Mesenchymal stem cell (in vitro differentiated cells and primary cell): Measurements from ENCODE around the gene TTC7B.
A peak's percentile ranks its signal among the peaks of the same experiment; 100 is the strongest.

Experiments
- DNase-seq: peaks from one replicate; pipeline ENCODE4 v3.0.0-alpha.2; 2013
- H2AFZ ChIP-seq: one replicate; pipeline ENCODE4 v1.6.1; 2013; ENCODE audit warnings: low read depth, mild to moderate bottlenecking, control low read depth, inconsistent platforms, low read length, moderate library complexity
- H2AK5ac ChIP-seq: 2 replicates; pipeline ENCODE4 v1.6.1; 2013; ENCODE audit warnings: low read length, moderate library complexity, mild to moderate bottlenecking, inconsistent platforms; ENCODE audit not compliant: severe bottlenecking
- H2BK120ac ChIP-seq: one replicate; pipeline ENCODE4 v1.6.1; 2013; ENCODE audit warnings: low read depth, mild to moderate bottlenecking, inconsistent platforms, low read length, moderate library complexity
- H2BK12ac ChIP-seq, 2 experiments: one replicate each; pipeline ENCODE4 v1.6.1; 2013; ENCODE audit warnings: inconsistent platforms in 2 of 2, low read length in 2 of 2, mild to moderate bottlenecking in 2 of 2, moderate library complexity in 2 of 2, control low read depth in 1 of 2
- H2BK15ac ChIP-seq: one replicate; pipeline ENCODE4 v1.6.1; 2013; ENCODE audit warnings: mild to moderate bottlenecking, low read depth, inconsistent platforms; ENCODE audit not compliant: poor library complexity, severe bottlenecking
- H2BK5ac ChIP-seq: 2 replicates; pipeline ENCODE4 v1.6.1; 2013; ENCODE audit warnings: low read depth, mild to moderate bottlenecking, low read length, control low read depth, inconsistent platforms; ENCODE audit not compliant: poor library complexity, severe bottlenecking
- H3K14ac ChIP-seq, 2 experiments: one replicate each; pipeline ENCODE4 v1.6.1; 2013; ENCODE audit warnings: inconsistent platforms in 2 of 2, low read length in 2 of 2, control low read depth in 1 of 2, mild to moderate bottlenecking in 1 of 2, moderate library complexity in 1 of 2
- H3K18ac ChIP-seq, 2 experiments: one replicate each; pipeline ENCODE4 v1.6.1; 2013; ENCODE audit warnings: inconsistent platforms in 2 of 2, low read length in 2 of 2, control low read depth in 1 of 2, low read depth in 1 of 2, mild to moderate bottlenecking in 1 of 2
- H3K23ac ChIP-seq, 2 experiments: one replicate each; pipeline ENCODE4 v1.6.1; 2013; ENCODE audit warnings: inconsistent platforms in 2 of 2, low read length in 2 of 2, mild to moderate bottlenecking in 2 of 2, moderate library complexity in 2 of 2, control low read depth in 1 of 2
- H3K27ac ChIP-seq: 2 replicates; pipeline ENCODE4 v1.5.1; 2013; ENCODE audit warnings: mild to moderate bottlenecking, moderate library complexity, low read length, control low read depth, inconsistent platforms; ENCODE audit not compliant: poor library complexity, severe bottlenecking
- H3K27me3 ChIP-seq, 2 experiments: 2 replicates each; pipeline versions ENCODE4 v1.6.1 to v1.7.0; 2013; ENCODE audit warnings: low read length in 2 of 2, mild to moderate bottlenecking in 2 of 2, moderate library complexity in 2 of 2, control low read depth in 1 of 2, inconsistent platforms in 1 of 2; ENCODE audit not compliant: control insufficient read depth in 1 of 2, insufficient read depth in 1 of 2
- H3K36me3 ChIP-seq, 2 experiments: 2 replicates each; pipeline versions ENCODE4 v1.6.1 to v1.7.0; 2013; ENCODE audit warnings: low read length in 2 of 2, control low read depth in 1 of 2, inconsistent platforms in 1 of 2, low read depth in 1 of 2, mild to moderate bottlenecking in 1 of 2; ENCODE audit not compliant: insufficient read depth in 2 of 2, control insufficient read depth in 1 of 2
- H3K4ac ChIP-seq, 2 experiments: one replicate each; pipeline ENCODE4 v1.6.1; 2013; ENCODE audit warnings: inconsistent platforms in 2 of 2, low read length in 2 of 2, mild to moderate bottlenecking in 2 of 2, moderate library complexity in 2 of 2, control low read depth in 1 of 2, low read depth in 1 of 2
- H3K4me1 ChIP-seq: 2 replicates; pipeline ENCODE4 v1.6.1; 2013; ENCODE audit warnings: low read depth, low read length, control low read depth; ENCODE audit not compliant: control insufficient read depth, insufficient read depth
- H3K4me2 ChIP-seq: 2 replicates; pipeline ENCODE4 v1.6.1; 2013; ENCODE audit warnings: low read length, mild to moderate bottlenecking, inconsistent platforms; ENCODE audit not compliant: poor library complexity, severe bottlenecking
- H3K4me3 ChIP-seq, 2 experiments: 2 replicates each; pipeline versions ENCODE4 v1.5.1 to v1.7.0; 2013; ENCODE audit warnings: low read length in 2 of 2, mild to moderate bottlenecking in 2 of 2, control low read depth in 1 of 2, low read depth in 1 of 2; ENCODE audit not compliant: insufficient read depth in 1 of 2
- H3K79me1 ChIP-seq: replicated peaks from 2 replicates; pipeline ENCODE4 v1.6.1; 2013; ENCODE audit warnings: mild to moderate bottlenecking, control low read depth, low read length, inconsistent platforms; ENCODE audit not compliant: poor library complexity, severe bottlenecking
- H3K9ac ChIP-seq: 2 replicates; pipeline ENCODE4 v1.7.0; 2013; ENCODE audit warnings: mild to moderate bottlenecking, low read length, moderate library complexity
- H3K9me3 ChIP-seq: 2 replicates; pipeline ENCODE4 v1.7.0; 2013; ENCODE audit warnings: mild to moderate bottlenecking, low read length; ENCODE audit not compliant: control insufficient read depth
- H4K8ac ChIP-seq: one replicate; pipeline ENCODE4 v1.6.1; 2013; ENCODE audit warnings: inconsistent platforms, mild to moderate bottlenecking, low read length, moderate library complexity
- H4K91ac ChIP-seq: one replicate; pipeline ENCODE4 v1.6.1; 2013; ENCODE audit warnings: mild to moderate bottlenecking, low read length, inconsistent platforms
- WGBS: methylation state at CpG from one replicate; pipeline ENCODE4 v1.1.7; 2013; ENCODE audit warnings: mixed read lengths; 5-methylcytosine and 5-hydroxymethylcytosine counted together

TTC7B gene

DNA sequence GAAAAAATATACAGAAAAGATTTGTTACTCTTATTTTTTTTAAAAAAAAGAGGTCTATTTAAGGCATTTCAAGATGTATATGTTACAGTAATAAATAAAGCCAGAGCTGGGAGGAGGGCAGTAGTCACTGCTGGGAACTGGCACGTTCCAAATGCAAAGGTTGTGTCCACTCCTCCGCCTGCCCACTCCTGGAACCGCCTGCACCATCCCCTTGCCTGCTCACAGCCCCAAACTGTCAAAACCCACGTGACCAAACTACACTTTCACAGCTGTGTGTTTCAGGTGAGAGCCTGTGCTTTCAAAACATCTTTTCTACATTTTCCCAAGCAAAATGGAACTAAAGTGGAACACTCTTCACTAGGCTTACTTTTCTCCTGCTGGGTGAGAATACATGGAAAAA is 160.4 kb downstream of the TTC7B start:
- Histone ChIP-seq H2BK120ac (no peak overlapping the region), H3K4me2 (no peak overlapping the region)

DNA sequence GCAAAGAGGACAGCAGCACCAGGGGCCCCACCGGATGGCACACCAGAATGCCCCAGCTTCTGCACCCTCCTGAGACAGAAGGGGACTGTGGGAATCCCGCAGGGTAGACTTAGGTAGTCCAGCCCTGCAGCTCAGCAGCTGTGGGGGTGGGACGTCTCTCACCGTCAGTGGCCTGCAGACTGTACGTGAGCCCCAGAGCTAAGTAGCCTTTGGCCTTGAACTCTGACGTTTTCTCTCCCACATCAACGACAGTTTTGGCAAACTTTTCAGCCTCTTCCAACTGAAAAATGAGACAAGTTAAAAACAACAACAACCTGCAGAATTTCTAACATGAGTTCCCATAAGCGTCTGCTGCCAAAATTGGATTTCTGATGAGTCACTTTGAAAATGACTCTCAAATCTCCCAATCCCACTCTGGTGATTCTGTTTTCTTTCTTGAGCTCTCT is 161.4 kb downstream of the TTC7B start:
- Histone ChIP-seq H3K79me1 (no peaks in the 10 kb centered on the region), H2BK15ac (no peak overlapping the region), H3K4me2 (no peak overlapping the region), H3K4me3 (no peak overlapping the region), H3K4me1 (peaks cover 5% of the 10 kb centered on the region), H2AFZ (no peak overlapping the region), H3K36me3 (peaks cover 20 to 60% of the 10 kb centered on the region in 2 experiments), H3K18ac (no peak overlapping the region), H4K8ac (no peak overlapping the region), H4K91ac (no peak overlapping the region), H3K27me3 (no peaks in the 10 kb centered on the region), H2BK120ac (no peak overlapping the region), H2BK5ac (no peak overlapping the region), H3K9ac (peak overlapping the region; percentile 10), H3K27ac (no peak overlapping the region), H3K14ac (no peak overlapping the region), H2BK12ac (no peak overlapping the region), H2AK5ac (no peak overlapping the region), H3K23ac (no peak overlapping the region), H3K4ac (no peak overlapping the region), H3K9me3 (no peaks in the 10 kb centered on the region)
- 91% methylated on average over 8 of the region's 8 CpGs for WGBS
- no peak for DNase-seq

More for the DNA sequence above, 160.4 kb downstream of the TTC7B start:
- H3K9me3 ChIP-seq, result no peaks in the 10 kb centered on the region
- no peak overlapping the region for H3K9ac ChIP-seq
- peaks cover 18 to 53% of the 10 kb centered on the region in 2 experiments for H3K36me3 ChIP-seq
- H3K14ac ChIP-seq, result no peak overlapping the region
- no peak overlapping the region for H3K18ac ChIP-seq
- no peak for DNase-seq
- H4K91ac ChIP-seq, result no peak overlapping the region
- no peak overlapping the region for H2BK15ac ChIP-seq
- no peak overlapping the region for H2BK12ac ChIP-seq
- H3K23ac ChIP-seq, result no peak overlapping the region
- WGBS, result 90% methylated on average over 4 of the region's 4 CpGs
- H2AK5ac ChIP-seq, result no peak overlapping the region
- no peaks in the 10 kb centered on the region for H3K79me1 ChIP-seq
- no peak overlapping the region for H2BK5ac ChIP-seq
- H3K27ac ChIP-seq, result no peak overlapping the region
- H3K27me3 ChIP-seq, result no peaks in the 10 kb centered on the region
- H2AFZ ChIP-seq, result no peak overlapping the region
- H3K4ac ChIP-seq, result no peak overlapping the region
- peaks cover 6% of the 10 kb centered on the region for H3K4me1 ChIP-seq
- no peak overlapping the region for H4K8ac ChIP-seq
- H3K4me3 ChIP-seq, result no peak overlapping the region

GRCh38 chr14:90652626-90653025 is 163.6 kb downstream of the TTC7B start:
- Histone ChIP-seq H3K14ac (no peak overlapping the region), H3K27ac (no peak overlapping the region), H3K4me1 (no peaks in the 10 kb centered on the region), H3K9ac (no peak overlapping the region), H3K36me3 (peaks cover 20 to 46% of the 10 kb centered on the region in 2 experiments), H3K9me3 (no peaks in the 10 kb centered on the region), H3K27me3 (no peaks in the 10 kb centered on the region), H2BK120ac (no peak overlapping the region), H2BK12ac (no peak overlapping the region), H4K91ac (no peak overlapping the region), H3K79me1 (no peaks in the 10 kb centered on the region), H4K8ac (no peak overlapping the region), H2AFZ (no peak overlapping the region), H2BK15ac (no peak overlapping the region), H3K4me3 (no peak overlapping the region), H3K4ac (no peak overlapping the region), H3K18ac (no peak overlapping the region), H3K4me2 (no peak overlapping the region), H3K23ac (no peak overlapping the region), H2AK5ac (no peak overlapping the region), H2BK5ac (no peak overlapping the region)
- WGBS, result 100% methylated on average over 4 of the region's 6 CpGs
- DNase-seq, result no peak

DNA sequence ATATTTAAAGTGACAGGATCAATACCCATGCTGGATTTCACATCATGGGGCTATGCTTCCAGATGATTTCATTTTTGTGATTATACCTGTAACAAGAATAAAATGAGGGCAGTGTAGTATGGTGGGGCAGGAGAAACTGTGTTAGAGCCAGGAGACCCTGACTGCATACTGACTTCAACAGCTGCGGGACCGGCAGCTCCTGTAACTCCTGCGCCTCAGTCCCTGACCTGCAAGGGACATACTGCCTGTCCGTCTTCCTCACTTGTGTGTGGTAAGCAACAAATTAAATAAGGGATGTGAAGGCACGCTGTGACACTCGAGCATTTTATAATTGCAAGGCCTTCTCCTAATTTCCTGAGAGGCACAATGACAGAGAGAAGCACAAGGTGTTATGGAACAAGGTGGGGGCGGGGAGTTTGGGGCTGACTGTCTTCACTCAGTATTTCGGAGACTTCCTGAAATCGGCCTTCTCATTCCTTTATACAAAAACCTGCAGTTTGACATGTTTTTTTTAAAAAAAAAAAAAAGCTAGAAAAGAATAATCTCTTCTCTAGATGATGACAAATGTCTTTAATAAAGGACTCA is 164.2 kb downstream of the TTC7B start:
- Histone ChIP-seq H3K36me3 (peaks cover 18 to 42% of the 10 kb centered on the region in 2 experiments), H3K4me3 (no peak overlapping the region), H3K9me3 (no peaks in the 10 kb centered on the region), H2AK5ac (no peak overlapping the region), H2BK120ac (no peak overlapping the region), H4K8ac (no peak overlapping the region), H3K14ac (no peak overlapping the region), H3K4me1 (no peaks in the 10 kb centered on the region), H3K4ac (no peak overlapping the region), H3K18ac (no peak overlapping the region), H3K27me3 (no peaks in the 10 kb centered on the region), H3K9ac (no peak overlapping the region), H2BK12ac (no peak overlapping the region), H2BK5ac (no peak overlapping the region), H2AFZ (no peak overlapping the region), H3K79me1 (no peaks in the 10 kb centered on the region), H3K4me2 (no peak overlapping the region), H2BK15ac (no peak overlapping the region), H3K27ac (no peak overlapping the region), H3K23ac (no peak overlapping the region), H4K91ac (no peak overlapping the region)
- WGBS, result 94% methylated on average over 6 of the region's 9 CpGs
- DNase-seq, result no peak
